Measurements from ENCODE around the gene RALA. TPM values are rescaled to one million over a fixed set of nuclear protein-coding genes. Genes with fewer than 3 reads are reported as not detected.

The RALA gene
- total and polyA plus RNA-seq, 2 of the 13 experiments (the other 11 are each of a cell fraction or from before 2014, with no cell fraction given) = 11.8 to 19.5 TPM

DNA sequence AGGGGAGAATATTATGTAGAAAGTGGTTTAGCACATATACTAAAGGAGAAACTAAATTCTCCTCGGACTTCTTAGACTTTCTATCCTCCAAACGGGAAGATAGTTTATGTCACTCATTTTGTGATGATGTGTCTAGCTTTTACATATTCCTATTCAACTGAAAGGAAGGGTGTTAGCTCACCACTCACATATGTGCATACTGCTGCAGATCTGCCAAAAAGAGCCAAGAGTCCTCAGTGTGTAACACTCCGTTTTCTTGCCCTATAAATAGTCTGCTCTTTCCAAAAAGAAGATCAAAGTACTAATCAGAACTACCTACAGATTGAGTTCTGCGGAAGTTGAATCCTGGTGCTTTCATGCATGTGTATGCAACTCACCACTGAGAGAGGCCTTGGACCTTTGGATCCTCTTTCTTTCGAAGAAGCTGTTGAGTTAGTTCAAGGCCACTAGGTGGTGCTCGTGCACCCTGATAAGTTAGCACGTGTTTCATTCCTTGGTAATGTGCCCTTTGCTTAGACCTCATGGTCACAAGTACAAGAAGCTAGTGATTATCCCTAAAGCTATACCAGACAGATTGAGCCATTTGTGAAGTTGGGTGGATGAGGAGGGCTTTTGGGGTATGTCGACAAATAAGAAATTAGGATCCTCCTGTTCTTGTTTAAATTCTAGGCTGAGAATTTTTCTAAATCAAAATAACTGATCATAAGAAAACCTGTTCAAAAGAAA lies 43.1 kb upstream of the RALA start (continued):
- TF ChIP-seq SOX5 (CRISPR knock-in tag; IDR thresholded peaks at IDR 0.05; ENCODE audit: borderline replicate concordance) (peak; percentile 55; the same call in 1 of the 2 replicates), SALL1 (CRISPR knock-in tag; IDR thresholded peaks at IDR 0.05) (peak; percentile 37; the same call in 1 of the 2 replicates), ZNF891 (CRISPR knock-in tag; IDR thresholded peaks at IDR 0.05) (no peak), SMAD3 (CRISPR knock-in tag; IDR thresholded peaks at IDR 0.05) (0 out of 2 replicates have a peak, but pooled peaks have one; percentile 25), ZFP90 (CRISPR knock-in tag; IDR thresholded peaks at IDR 0.05; ENCODE audit: borderline replicate concordance) (no peak), FOXA3 (CRISPR knock-in tag; IDR thresholded peaks at IDR 0.05) (peak; percentile 53; the same call in 1 of the 2 replicates), ZNF12 (CRISPR knock-in tag; IDR thresholded peaks at IDR 0.05) (peak; percentile 45; the same call in 1 of the 2 replicates), ZNF232 (CRISPR knock-in tag; IDR thresholded peaks at IDR 0.05; ENCODE audit: borderline replicate concordance) (no peak), KDM2A (CRISPR knock-in tag; IDR thresholded peaks at IDR 0.05; ENCODE audit: borderline replicate concordance, low read depth) (peak; percentile 60; the same call in 1 of the 2 replicates), MIXL1 (CRISPR knock-in tag; IDR thresholded peaks at IDR 0.05) (peak; percentile 87), KMT2A (CRISPR knock-in tag; IDR thresholded peaks at IDR 0.05) (no peak), ZNF331 (CRISPR knock-in tag; IDR thresholded peaks at IDR 0.05) (peak; percentile 51; the same call in 1 of the 2 replicates), ZBTB21 (CRISPR knock-in tag; IDR thresholded peaks at IDR 0.05) (no peak)
- TF ChIP-seq, protein P1, sequence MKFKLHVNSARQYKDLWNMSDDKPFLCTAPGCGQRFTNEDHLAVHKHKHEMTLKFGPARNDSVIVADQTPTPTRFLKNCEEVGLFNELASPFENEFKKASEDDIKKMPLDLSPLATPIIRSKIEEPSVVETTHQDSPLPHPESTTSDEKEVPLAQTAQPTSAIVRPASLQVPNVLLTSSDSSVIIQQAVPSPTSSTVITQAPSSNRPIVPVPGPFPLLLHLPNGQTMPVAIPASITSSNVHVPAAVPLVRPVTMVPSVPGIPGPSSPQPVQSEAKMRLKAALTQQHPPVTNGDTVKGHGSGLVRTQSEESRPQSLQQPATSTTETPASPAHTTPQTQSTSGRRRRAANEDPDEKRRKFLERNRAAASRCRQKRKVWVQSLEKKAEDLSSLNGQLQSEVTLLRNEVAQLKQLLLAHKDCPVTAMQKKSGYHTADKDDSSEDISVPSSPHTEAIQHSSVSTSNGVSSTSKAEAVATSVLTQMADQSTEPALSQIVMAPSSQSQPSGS (CRISPR knock-in tag; IDR thresholded peaks at IDR 0.05) = 0 out of 2 replicates have a peak, but pooled peaks have one; percentile 14
- TF ChIP-seq, protein P2, sequence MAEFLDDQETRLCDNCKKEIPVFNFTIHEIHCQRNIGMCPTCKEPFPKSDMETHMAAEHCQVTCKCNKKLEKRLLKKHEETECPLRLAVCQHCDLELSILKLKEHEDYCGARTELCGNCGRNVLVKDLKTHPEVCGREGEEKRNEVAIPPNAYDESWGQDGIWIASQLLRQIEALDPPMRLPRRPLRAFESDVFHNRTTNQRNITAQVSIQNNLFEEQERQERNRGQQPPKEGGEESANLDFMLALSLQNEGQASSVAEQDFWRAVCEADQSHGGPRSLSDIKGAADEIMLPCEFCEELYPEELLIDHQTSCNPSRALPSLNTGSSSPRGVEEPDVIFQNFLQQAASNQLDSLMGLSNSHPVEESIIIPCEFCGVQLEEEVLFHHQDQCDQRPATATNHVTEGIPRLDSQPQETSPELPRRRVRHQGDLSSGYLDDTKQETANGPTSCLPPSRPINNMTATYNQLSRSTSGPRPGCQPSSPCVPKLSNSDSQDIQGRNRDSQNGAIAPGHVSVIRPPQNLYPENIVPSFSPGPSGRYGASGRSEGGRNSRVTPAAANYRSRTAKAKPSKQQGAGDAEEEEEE (CRISPR knock-in tag; IDR thresholded peaks at IDR 0.05; ENCODE audit: borderline replicate concordance) = no peak
- TF ChIP-seq, protein P3, sequence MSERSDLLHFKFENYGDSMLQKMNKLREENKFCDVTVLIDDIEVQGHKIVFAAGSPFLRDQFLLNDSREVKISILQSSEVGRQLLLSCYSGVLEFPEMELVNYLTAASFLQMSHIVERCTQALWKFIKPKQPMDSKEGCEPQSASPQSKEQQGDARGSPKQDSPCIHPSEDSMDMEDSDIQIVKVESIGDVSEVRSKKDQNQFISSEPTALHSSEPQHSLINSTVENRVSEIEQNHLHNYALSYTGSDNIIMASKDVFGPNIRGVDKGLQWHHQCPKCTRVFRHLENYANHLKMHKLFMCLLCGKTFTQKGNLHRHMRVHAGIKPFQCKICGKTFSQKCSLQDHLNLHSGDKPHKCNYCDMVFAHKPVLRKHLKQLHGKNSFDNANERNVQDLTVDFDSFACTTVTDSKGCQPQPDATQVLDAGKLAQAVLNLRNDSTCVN (CRISPR knock-in tag; IDR thresholded peaks at IDR 0.05; ENCODE audit: borderline replicate concordance) = no peak
- TF ChIP-seq, protein P4, sequence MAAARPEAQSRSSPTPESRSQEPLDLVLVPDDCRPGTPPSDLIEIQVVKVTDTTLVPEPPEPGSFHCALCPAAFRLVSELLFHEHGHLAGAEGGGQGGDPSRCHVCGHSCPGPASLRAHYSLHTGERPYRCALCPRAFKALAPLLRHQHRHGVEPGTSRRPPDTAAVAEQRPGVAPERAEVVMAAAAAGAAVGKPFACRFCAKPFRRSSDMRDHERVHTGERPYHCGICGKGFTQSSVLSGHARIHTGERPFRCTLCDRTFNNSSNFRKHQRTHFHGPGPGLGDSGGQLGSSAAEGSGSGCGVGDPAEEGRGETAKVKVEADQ (CRISPR knock-in tag; IDR thresholded peaks at IDR 0.05; ENCODE audit: borderline replicate concordance) = no peak
- TF ChIP-seq, protein P5, sequence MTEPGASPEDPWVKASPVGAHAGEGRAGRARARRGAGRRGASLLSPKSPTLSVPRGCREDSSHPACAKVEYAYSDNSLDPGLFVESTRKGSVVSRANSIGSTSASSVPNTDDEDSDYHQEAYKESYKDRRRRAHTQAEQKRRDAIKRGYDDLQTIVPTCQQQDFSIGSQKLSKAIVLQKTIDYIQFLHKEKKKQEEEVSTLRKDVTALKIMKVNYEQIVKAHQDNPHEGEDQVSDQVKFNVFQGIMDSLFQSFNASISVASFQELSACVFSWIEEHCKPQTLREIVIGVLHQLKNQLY (CRISPR knock-in tag; IDR thresholded peaks at IDR 0.05) = peak; percentile 66
- TF ChIP-seq, protein P6, sequence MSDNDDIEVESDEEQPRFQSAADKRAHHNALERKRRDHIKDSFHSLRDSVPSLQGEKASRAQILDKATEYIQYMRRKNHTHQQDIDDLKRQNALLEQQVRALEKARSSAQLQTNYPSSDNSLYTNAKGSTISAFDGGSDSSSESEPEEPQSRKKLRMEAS (IDR thresholded peaks at IDR 0.05) = peak; percentile 87
